ENCODE data around the gene KCTD19.
"Not testable (repeated sequence)": the region's sequence is repeated elsewhere in the genome, so short reads cannot be mapped to it uniquely, and the experiment has no call there.

Gene KCTD19

DNA sequence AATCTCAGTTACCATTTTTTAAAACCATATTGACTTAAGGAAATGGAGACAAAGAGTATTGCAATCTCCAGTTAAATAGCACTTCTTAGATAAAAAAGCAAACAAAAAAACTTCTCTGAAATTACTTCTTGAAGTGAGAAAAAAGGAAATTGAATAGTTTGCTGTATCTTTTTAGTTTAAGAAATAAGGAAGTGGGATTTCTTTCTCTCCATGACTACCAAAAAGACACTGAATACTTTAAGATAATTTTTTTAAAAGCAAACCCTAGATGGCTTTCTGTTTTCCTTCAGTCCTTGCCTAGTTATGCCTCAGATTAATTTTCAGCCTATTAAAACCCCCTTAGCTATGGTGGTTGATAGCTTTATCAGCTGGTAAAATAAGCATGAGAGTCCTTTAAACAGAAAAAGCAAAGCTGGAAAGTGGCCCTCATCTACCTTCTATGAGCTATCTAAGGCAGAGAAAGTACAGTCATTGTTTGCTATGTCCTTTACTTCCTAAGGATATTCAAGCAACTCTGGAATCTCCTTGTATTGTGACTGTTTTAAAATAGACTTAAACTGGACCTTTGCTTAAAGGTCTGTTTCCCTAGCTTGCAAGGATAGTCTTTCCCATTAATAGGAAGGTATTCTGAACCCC lies 38.2 kb upstream of the KCTD19 start:
- H3K27me3 ChIP-seq (ENCODE audit: control insufficient read depth, low read length): peaks cover 40% of the 10 kb centered on the region
- H3F3A ChIP-seq (ENCODE audit: control insufficient read depth, insufficient read depth): 0 out of 2 replicates have a peak, but pooled peaks cover 2% of the 10 kb centered on the region
- no peaks in the 10 kb centered on the region for H4K20me1 ChIP-seq (ENCODE audit: control insufficient read depth, insufficient read depth, low read depth, low read length)
- H3K4me2 ChIP-seq (ENCODE audit: low read length): no peak overlapping the region
- no peak overlapping the region for H3K27ac ChIP-seq (ENCODE audit: low read depth, low read length)
- no peak overlapping the region for H3K4me3 ChIP-seq (ENCODE audit: low read length)
- no peaks in the 10 kb centered on the region for H3K36me3 ChIP-seq (ENCODE audit: control insufficient read depth, low read length)
- no peaks in the 10 kb centered on the region for H3K9me2 ChIP-seq (replicated peaks; ENCODE audit: control insufficient read depth, low read length)
- peaks cover 7% of the 10 kb centered on the region for H3K4me1 ChIP-seq (ENCODE audit: control insufficient read depth, low read length)
- H3K9me3 ChIP-seq (ENCODE audit: control insufficient read depth, insufficient read depth, low read length): peaks cover under 1% of the 10 kb centered on the region; the same call in 1 of the 2 replicates
- TF ChIP-seq EZH2phosphoT487 (IDR thresholded peaks at IDR 0.05; ENCODE audit: borderline replicate concordance, low read length): no peak
- TF ChIP-seq, protein P1, sequence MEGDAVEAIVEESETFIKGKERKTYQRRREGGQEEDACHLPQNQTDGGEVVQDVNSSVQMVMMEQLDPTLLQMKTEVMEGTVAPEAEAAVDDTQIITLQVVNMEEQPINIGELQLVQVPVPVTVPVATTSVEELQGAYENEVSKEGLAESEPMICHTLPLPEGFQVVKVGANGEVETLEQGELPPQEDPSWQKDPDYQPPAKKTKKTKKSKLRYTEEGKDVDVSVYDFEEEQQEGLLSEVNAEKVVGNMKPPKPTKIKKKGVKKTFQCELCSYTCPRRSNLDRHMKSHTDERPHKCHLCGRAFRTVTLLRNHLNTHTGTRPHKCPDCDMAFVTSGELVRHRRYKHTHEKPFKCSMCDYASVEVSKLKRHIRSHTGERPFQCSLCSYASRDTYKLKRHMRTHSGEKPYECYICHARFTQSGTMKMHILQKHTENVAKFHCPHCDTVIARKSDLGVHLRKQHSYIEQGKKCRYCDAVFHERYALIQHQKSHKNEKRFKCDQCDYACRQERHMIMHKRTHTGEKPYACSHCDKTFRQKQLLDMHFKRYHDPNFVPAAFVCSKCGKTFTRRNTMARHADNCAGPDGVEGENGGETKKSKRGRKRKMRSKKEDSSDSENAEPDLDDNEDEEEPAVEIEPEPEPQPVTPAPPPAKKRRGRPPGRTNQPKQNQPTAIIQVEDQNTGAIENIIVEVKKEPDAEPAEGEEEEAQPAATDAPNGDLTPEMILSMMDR (IDR thresholded peaks at IDR 0.05; ENCODE audit: low read depth, low read length, poor library complexity, severe bottlenecking): no peak
- no peaks in the 10 kb centered on the region for H3K79me2 ChIP-seq (ENCODE audit: control insufficient read depth, low read length)

GRCh38 chr16:67361038-67361437 lies 34.5 kb upstream of the KCTD19 start:
- TF ChIP-seq EZH2phosphoT487 (IDR thresholded peaks at IDR 0.05; ENCODE audit: borderline replicate concordance, low read length): no peak
- TF ChIP-seq, protein P1 (IDR thresholded peaks at IDR 0.05; ENCODE audit: low read depth, low read length, poor library complexity, severe bottlenecking): no peak
- H3K27me3 ChIP-seq (ENCODE audit: control insufficient read depth, low read length): peaks cover 50% of the 10 kb centered on the region
- H4K20me1 ChIP-seq (ENCODE audit: control insufficient read depth, insufficient read depth, low read depth, low read length): no peaks in the 10 kb centered on the region
- H3K4me1 ChIP-seq (ENCODE audit: control insufficient read depth, low read length): peaks cover 7% of the 10 kb centered on the region
- H3K4me3 ChIP-seq (ENCODE audit: low read length): no peak overlapping the region
- H3K9me2 ChIP-seq (replicated peaks; ENCODE audit: control insufficient read depth, low read length): no peaks in the 10 kb centered on the region
- no peak overlapping the region for H3K4me2 ChIP-seq (ENCODE audit: low read length)
- no peaks in the 10 kb centered on the region for H3K9me3 ChIP-seq (ENCODE audit: control insufficient read depth, insufficient read depth, low read length)
- H3F3A ChIP-seq (ENCODE audit: control insufficient read depth, insufficient read depth): 0 out of 2 replicates have a peak, but pooled peaks cover 2% of the 10 kb centered on the region
- no peak overlapping the region for H3K27ac ChIP-seq (ENCODE audit: low read depth, low read length)
- H3K36me3 ChIP-seq (ENCODE audit: control insufficient read depth, low read length): no peaks in the 10 kb centered on the region
- no peaks in the 10 kb centered on the region for H3K79me2 ChIP-seq (ENCODE audit: control insufficient read depth, low read length)

- not testable (repeated sequence) for H3K4me1 ChIP-seq (ENCODE audit: control insufficient read depth, low read length); H3K79me2 ChIP-seq (ENCODE audit: control insufficient read depth, low read length); H3K4me3 ChIP-seq (ENCODE audit: low read length); H3K9me3 ChIP-seq (ENCODE audit: control insufficient read depth, insufficient read depth, low read length); H3K36me3 ChIP-seq (ENCODE audit: control insufficient read depth, low read length); H3K9me2 ChIP-seq (replicated peaks; ENCODE audit: control insufficient read depth, low read length); H4K20me1 ChIP-seq (ENCODE audit: control insufficient read depth, insufficient read depth, low read depth, low read length); H3K4me2 ChIP-seq (ENCODE audit: low read length); H3K27ac ChIP-seq (ENCODE audit: low read depth, low read length); H3F3A ChIP-seq (ENCODE audit: control insufficient read depth, insufficient read depth)
- H3K27me3 ChIP-seq (ENCODE audit: control insufficient read depth, low read length): peaks cover 46% of the 10 kb centered on the region
Measured at GRCh38 chr16:67359540-67360269, 33.2 kb upstream of the KCTD19 start.

DNA sequence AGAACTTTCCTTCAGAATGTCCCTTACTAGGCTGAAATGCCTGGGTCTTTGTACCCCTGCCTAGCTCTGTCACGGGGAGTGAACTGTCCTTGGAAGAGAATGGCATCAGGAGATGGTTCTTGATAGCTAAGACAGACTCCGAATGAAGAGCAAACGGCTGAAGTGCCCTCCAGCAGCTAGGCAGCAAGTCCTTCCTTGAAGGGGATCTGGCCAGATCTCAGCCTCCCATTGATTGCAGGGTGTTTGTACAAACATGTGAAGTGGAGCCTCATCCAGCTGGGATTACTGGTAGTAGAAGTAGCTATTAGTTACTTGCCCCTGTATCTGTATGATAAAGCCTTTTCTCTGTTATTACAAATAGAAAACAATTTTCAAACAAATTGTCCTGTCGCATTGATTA lies 31.0 kb upstream of the KCTD19 start:
- Histone ChIP-seq H3K4me2 (ENCODE audit: low read length) (no peak overlapping the region), H3K27ac (ENCODE audit: low read depth, low read length) (no peak overlapping the region), H4K20me1 (ENCODE audit: control insufficient read depth, insufficient read depth, low read depth, low read length) (no peaks in the 10 kb centered on the region), H3K27me3 (ENCODE audit: control insufficient read depth, low read length) (peaks cover 36% of the 10 kb centered on the region), H3K36me3 (ENCODE audit: control insufficient read depth, low read length) (no peaks in the 10 kb centered on the region), H3K9me2 (replicated peaks; ENCODE audit: control insufficient read depth, low read length) (no peaks in the 10 kb centered on the region), H3K4me3 (ENCODE audit: low read length) (no peak overlapping the region), H3K4me1 (ENCODE audit: control insufficient read depth, low read length) (no peaks in the 10 kb centered on the region), H3K79me2 (ENCODE audit: control insufficient read depth, low read length) (no peaks in the 10 kb centered on the region), H3F3A (ENCODE audit: control insufficient read depth, insufficient read depth) (no peaks in the 10 kb centered on the region), H3K9me3 (ENCODE audit: control insufficient read depth, insufficient read depth, low read length) (no peaks in the 10 kb centered on the region)
- no peak for TF ChIP-seq EZH2phosphoT487 (IDR thresholded peaks at IDR 0.05; ENCODE audit: borderline replicate concordance, low read length)
- TF ChIP-seq, protein P1 (IDR thresholded peaks at IDR 0.05; ENCODE audit: low read depth, low read length, poor library complexity, severe bottlenecking): no peak
